D721Med (cell line): ENCODE measurements around the gene TMEM30B.

ENCODE experiments used
- DNase-seq: peaks from one replicate; pipeline ENCODE4 v3.0.0; 2011; ENCODE audit warnings: low spot score; ENCODE audit not compliant: insufficient read length
- FAIRE-seq: peaks from 2 replicates; lab custom pipeline; 2011; peaks lifted over from hg19 to GRCh38; lab: Jason Lieb, UNC
- TF ChIP-seq, protein P1 (sequence below): IDR thresholded peaks from 2 replicates; pipeline ENCODE4 v1.5.1; 2012; ENCODE audit warnings: mild to moderate bottlenecking, control low read depth; ENCODE audit not compliant: insufficient read depth; ENCODE audit errors: missing control alignments

TMEM30B gene

DNA sequence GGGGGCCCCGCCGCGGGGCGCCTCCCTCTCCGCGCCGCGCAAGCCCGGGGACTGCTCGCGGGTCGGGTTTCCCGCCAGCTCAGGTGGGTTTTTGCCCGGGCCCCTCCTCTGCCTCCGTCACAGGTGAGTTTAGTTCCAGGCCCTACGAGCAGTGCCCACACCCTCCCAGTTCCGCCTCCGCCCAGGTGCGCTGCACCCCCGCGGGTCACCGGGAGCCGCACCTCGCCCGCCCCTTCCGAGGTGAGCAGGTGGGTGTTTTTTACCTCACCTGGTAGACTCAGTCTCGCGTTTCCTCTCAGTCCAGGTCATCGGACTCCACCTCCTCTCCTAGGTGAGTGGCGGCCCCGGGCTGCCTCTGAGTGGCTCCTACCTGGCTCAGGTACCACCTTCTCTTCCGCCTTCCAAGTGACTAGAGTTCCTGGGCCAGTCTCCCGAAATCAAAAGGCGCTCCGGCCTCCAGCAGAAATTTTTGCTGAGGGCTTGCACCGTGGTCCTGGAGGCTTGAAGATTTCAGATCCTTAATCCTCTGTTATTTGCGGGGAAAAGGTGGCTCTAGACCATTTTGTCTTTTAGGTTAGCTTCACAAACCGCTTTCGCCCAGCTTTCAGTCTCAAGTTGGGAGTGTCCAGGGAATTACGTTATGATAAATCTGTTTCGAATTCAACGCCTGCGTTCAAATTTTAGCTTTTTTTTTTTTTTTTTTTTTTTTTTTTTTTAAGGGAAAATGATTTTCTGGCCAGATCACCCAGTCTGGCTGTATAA is at the start of gene TMEM30B:
Gene TMEM30B (minus strand): TSS at position 153 of the 762 bp plus-strand sequence. CDS start 191 bp downstream, outside the sequence.
- DNase-seq, result no peak
- TF ChIP-seq, protein P1, sequence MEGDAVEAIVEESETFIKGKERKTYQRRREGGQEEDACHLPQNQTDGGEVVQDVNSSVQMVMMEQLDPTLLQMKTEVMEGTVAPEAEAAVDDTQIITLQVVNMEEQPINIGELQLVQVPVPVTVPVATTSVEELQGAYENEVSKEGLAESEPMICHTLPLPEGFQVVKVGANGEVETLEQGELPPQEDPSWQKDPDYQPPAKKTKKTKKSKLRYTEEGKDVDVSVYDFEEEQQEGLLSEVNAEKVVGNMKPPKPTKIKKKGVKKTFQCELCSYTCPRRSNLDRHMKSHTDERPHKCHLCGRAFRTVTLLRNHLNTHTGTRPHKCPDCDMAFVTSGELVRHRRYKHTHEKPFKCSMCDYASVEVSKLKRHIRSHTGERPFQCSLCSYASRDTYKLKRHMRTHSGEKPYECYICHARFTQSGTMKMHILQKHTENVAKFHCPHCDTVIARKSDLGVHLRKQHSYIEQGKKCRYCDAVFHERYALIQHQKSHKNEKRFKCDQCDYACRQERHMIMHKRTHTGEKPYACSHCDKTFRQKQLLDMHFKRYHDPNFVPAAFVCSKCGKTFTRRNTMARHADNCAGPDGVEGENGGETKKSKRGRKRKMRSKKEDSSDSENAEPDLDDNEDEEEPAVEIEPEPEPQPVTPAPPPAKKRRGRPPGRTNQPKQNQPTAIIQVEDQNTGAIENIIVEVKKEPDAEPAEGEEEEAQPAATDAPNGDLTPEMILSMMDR, result no peak
- no peak for FAIRE-seq

GRCh38 chr14:61330511-61330910 is 49.4 kb upstream of the TMEM30B start:
- DNase-seq (no peak), FAIRE-seq (no peak)
- TF ChIP-seq, protein P1, result no peak

DNA sequence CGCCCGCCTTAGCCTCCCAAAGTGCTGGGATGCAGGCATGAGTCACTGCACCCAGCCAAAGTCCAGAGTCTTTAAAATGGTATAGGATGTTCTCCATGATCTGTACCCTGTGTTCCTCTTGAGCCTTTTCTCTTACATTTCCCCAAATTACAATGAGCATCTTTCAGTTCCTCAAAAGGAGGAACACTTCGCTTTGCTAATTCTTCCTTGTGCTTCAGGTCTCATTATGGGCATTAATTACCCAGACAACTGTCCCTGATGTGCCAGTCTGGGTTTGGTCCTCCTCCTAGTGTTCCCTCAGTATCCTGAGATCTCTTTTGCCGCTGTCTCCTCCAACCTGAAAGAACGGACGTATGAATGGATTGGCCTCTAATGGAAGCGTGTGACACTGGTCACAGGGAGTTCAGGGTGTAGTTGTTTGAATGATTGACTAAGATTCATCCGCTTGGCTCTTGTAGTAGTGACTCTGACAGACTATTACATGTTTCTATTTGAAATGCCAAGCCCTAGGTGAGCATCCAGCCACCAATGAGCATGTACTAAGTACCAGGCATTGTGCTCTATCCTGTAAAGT is 48.4 kb upstream of the TMEM30B start:
- DNase-seq (no peak), FAIRE-seq (no peak)
- TF ChIP-seq, protein P1, result no peak

GRCh38 chr14:61328626-61329262 is 47.6 kb upstream of the TMEM30B start:
- no peak for DNase-seq
- TF ChIP-seq, protein P1, result no peak
- no peak for FAIRE-seq

GRCh38 chr14:61326847-61327246 is 45.7 kb upstream of the TMEM30B start:
- no peak for FAIRE-seq
- TF ChIP-seq, protein P1, result no peak
- DNase-seq, result no peak

DNA sequence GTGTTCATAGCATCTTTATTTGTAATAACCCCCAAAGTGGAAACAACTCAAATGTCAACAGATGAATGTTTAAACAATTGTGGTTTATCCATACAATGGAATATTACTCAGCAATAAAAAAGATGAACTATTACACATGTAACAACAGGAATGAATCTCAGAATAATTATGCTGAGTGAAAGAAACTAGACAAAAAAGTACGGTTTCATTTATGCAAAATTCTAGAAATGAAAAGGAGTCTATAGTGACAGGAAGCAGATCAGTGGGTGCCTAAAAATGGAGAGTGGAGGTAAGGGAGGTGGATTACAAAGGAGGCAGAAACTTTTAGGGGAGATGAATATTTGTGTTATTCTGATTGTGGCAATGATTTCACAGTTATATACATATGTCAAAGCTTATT is 45.0 kb upstream of the TMEM30B start:
- TF ChIP-seq, protein P1, result no peak
- no peak for DNase-seq
- FAIRE-seq, result no peak
